ENCODE measurements around the gene PHF8.

DNA sequence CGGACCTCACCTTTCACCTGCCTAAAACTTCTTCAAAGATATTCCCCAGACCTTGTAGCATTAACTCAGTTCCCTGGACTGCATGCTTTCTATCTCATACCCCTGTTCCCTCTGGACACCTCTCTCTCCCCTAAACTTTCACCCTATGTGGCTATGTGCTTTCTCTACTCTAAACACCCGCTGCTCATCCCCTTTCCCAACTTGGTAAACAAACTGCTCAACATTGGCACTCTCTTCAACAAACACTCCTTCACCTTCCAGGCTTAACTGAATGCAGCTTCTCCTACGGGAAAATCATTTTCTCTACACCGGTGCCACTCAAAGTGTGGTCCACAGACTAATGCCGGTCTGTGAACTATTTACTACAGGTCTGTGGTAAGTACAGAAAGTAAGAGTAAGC lies 19.9 kb downstream of the PHF8 start:
- TF ChIP-seq, protein P1, sequence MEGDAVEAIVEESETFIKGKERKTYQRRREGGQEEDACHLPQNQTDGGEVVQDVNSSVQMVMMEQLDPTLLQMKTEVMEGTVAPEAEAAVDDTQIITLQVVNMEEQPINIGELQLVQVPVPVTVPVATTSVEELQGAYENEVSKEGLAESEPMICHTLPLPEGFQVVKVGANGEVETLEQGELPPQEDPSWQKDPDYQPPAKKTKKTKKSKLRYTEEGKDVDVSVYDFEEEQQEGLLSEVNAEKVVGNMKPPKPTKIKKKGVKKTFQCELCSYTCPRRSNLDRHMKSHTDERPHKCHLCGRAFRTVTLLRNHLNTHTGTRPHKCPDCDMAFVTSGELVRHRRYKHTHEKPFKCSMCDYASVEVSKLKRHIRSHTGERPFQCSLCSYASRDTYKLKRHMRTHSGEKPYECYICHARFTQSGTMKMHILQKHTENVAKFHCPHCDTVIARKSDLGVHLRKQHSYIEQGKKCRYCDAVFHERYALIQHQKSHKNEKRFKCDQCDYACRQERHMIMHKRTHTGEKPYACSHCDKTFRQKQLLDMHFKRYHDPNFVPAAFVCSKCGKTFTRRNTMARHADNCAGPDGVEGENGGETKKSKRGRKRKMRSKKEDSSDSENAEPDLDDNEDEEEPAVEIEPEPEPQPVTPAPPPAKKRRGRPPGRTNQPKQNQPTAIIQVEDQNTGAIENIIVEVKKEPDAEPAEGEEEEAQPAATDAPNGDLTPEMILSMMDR (IDR thresholded peaks at IDR 0.05): no peak
- TF ChIP-seq POLR2AphosphoS5 (IDR thresholded peaks at IDR 0.05) (no peak), POLR2A (IDR thresholded peaks at IDR 0.05; ENCODE audit: low read depth) (no peak)
